PFSK-1 (cell line): ENCODE data around the gene NADK.

Experiments used
- POLR2AphosphoS5 ChIP-seq: IDR thresholded peaks from 2 replicates; pipeline ENCODE4 v1.6.1; 2012; ENCODE audit warnings: low read depth, mild to moderate bottlenecking, control low read depth, low read length, moderate library complexity
- SIN3A ChIP-seq: IDR thresholded peaks from 2 replicates; pipeline ENCODE4 v1.6.1; 2012; ENCODE audit warnings: mild to moderate bottlenecking, low read length, moderate library complexity, borderline replicate concordance; ENCODE audit not compliant: insufficient read depth
- TAF1 ChIP-seq: IDR thresholded peaks from 2 replicates; pipeline ENCODE4 v1.6.1; 2012; ENCODE audit warnings: low read length, control low read depth, borderline replicate concordance; ENCODE audit not compliant: insufficient read depth
- TF ChIP-seq, protein P1 (sequence below), 2 experiments: IDR thresholded peaks; 2 replicates each; pipeline versions ENCODE4 v1.6.1 to v1.8.0; 2011 to 2012; ENCODE audit warnings: low read depth in 2 of 2, low read length in 2 of 2, control low read depth in 1 of 2, inconsistent platforms in 1 of 2, mild to moderate bottlenecking in 1 of 2, moderate library complexity in 1 of 2; ENCODE audit not compliant: insufficient read depth in 1 of 2

DNA sequence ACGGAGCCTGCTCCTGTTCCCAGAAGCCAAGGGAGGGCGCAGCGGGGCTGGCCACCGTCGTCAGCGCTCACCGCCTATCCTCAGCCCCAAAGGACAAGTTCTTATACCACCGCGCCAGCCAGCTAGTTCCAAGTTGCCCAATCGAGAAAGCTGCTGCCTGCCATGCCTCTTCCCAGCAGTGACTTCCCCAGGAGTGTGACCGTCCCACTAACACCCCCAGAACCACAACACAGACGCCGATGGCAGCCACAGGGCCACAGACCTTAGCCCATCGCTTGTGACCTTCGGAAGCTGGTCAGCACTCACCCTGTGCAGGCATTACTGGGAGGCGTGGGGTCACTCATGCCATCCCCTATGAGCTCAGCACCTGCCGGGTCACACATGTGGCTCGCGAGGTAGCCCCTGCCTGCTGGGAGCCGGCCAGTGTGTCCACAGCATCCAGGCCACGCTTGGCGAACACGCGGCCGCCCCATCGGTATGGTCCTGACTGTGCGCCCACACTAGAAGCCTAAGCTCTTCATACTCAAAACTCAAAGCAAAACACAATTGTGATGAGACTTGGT is 20.1 kb downstream of the NADK start:
- TF ChIP-seq, protein P1, sequence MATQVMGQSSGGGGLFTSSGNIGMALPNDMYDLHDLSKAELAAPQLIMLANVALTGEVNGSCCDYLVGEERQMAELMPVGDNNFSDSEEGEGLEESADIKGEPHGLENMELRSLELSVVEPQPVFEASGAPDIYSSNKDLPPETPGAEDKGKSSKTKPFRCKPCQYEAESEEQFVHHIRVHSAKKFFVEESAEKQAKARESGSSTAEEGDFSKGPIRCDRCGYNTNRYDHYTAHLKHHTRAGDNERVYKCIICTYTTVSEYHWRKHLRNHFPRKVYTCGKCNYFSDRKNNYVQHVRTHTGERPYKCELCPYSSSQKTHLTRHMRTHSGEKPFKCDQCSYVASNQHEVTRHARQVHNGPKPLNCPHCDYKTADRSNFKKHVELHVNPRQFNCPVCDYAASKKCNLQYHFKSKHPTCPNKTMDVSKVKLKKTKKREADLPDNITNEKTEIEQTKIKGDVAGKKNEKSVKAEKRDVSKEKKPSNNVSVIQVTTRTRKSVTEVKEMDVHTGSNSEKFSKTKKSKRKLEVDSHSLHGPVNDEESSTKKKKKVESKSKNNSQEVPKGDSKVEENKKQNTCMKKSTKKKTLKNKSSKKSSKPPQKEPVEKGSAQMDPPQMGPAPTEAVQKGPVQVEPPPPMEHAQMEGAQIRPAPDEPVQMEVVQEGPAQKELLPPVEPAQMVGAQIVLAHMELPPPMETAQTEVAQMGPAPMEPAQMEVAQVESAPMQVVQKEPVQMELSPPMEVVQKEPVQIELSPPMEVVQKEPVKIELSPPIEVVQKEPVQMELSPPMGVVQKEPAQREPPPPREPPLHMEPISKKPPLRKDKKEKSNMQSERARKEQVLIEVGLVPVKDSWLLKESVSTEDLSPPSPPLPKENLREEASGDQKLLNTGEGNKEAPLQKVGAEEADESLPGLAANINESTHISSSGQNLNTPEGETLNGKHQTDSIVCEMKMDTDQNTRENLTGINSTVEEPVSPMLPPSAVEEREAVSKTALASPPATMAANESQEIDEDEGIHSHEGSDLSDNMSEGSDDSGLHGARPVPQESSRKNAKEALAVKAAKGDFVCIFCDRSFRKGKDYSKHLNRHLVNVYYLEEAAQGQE (IDR thresholded peaks at IDR 0.05; ENCODE audit: insufficient read depth in 1 of 2, low read depth in 2 of 2, low read length in 2 of 2), result no peak
- TF ChIP-seq POLR2AphosphoS5 (no peak), TAF1 (no peak), SIN3A (no peak)
